Epidermal melanocyte (primary cell): ENCODE results near the gene ZNRD2.
A peak's percentile ranks its signal among the peaks of the same experiment; 100 is the strongest.
"Not testable (repeated sequence)": the region's sequence is repeated elsewhere in the genome, so short reads cannot be mapped to it uniquely, and the experiment has no call there.

Experiments
- DNase-seq: peaks from one replicate; pipeline ENCODE4 v3.0.0; 2011; ENCODE audit warnings: low spot score; ENCODE audit not compliant: insufficient read length

The ZNRD2 gene

GRCh38 chr11:65569973-65570918, at the start of gene ZNRD2:
Gene ZNRD2, plus strand, starts transcription at chr11:65570477. Its CDS starts 15 bp downstream, at chr11:65570492.
- peak; percentile 98 for DNase-seq

GRCh38 chr11:65521777-65522521, 48.3 kb upstream of the ZNRD2 start:
- DNase-seq = not testable (repeated sequence)

- not testable (repeated sequence) for DNase-seq
Measured at GRCh38 chr11:65522718-65523630, 47.3 kb upstream of the ZNRD2 start.

GRCh38 chr11:65523631-65523968, 46.7 kb upstream of the ZNRD2 start:
- not testable (repeated sequence) for DNase-seq

- no peak for DNase-seq
Measured at GRCh38 chr11:65524014-65524740, 46.1 kb upstream of the ZNRD2 start.

- peak; percentile 74 for DNase-seq
Measured at GRCh38 chr11:65524741-65525545, 45.3 kb upstream of the ZNRD2 start, which contains the start of gene SCYL1. Gene SCYL1, plus strand, starts transcription at chr11:65525083. Its CDS starts 71 bp downstream, at chr11:65525154.

- DNase-seq = no peak
Measured at GRCh38 chr11:65525546-65526480, 44.5 kb upstream of the ZNRD2 start.

- DNase-seq = no peak
Measured at GRCh38 chr11:65526744-65527143, 43.5 kb upstream of the ZNRD2 start.

GRCh38 chr11:65528819-65529350, 41.4 kb upstream of the ZNRD2 start:
- no peak for DNase-seq

GRCh38 chr11:65529475-65530156, 40.7 kb upstream of the ZNRD2 start:
- DNase-seq = no peak

- no peak for DNase-seq
Measured at GRCh38 chr11:65530157-65530496, 40.1 kb upstream of the ZNRD2 start.

- DNase-seq = no peak
Measured at GRCh38 chr11:65532388-65533064, 37.8 kb upstream of the ZNRD2 start.

GRCh38 chr11:65535102-65535501, 35.2 kb upstream of the ZNRD2 start:
- no peak for DNase-seq

GRCh38 chr11:65536412-65537295, 33.6 kb upstream of the ZNRD2 start:
- DNase-seq = no peak

GRCh38 chr11:65537296-65537597, 33.0 kb upstream of the ZNRD2 start:
- no peak for DNase-seq

- no peak for DNase-seq
Measured at GRCh38 chr11:65537620-65538231, 32.6 kb upstream of the ZNRD2 start.
